Activated naive CD4-positive, alpha-beta T cell treated with anti-CD3 and anti-CD28 coated beads, Interleukin-2, amount 50 U/mL, for 72 hours (primary cell): ENCODE data around the gene PKDREJ. TPM values are rescaled to one million over a fixed set of nuclear protein-coding genes. Genes with fewer than 3 reads are reported as not detected.

ENCODE experiments used
- ATAC-seq, 2 donors: fragments of 150-1000 bp; cut with Tn5 transposase; 2 replicates each; pipeline ENCODE4 v1.10.0; 2021; ENCODE audit warnings: mild to moderate bottlenecking in 2 of 2, moderate library complexity in 2 of 2
- DNase-seq, 2 donors: peaks; one replicate each; pipeline ENCODE4 v3.0.0; 2021 to 2022; ENCODE audit warnings: low spot score in 2 of 2
- H3K27ac Mint-ChIP-seq, 2 donors: one replicate each; pipeline ENCODE4 v1.8.0; 2022; ENCODE audit warnings: mild to moderate bottlenecking in 2 of 2, mixed read lengths in 2 of 2
- H3K36me3 Mint-ChIP-seq, 2 donors: one replicate each; pipeline ENCODE4 v1.8.0; 2022; ENCODE audit warnings: mixed read lengths in 2 of 2
- H3K9me3 Mint-ChIP-seq, 2 donors: one replicate each; pipeline ENCODE4 v1.8.0; 2022; ENCODE audit warnings: mixed read lengths in 2 of 2
- total RNA-seq, 2 donors: library from RNA; stranded (reverse); gene quantifications; one replicate each; pipeline ENCODE4 v1.2.3, GENCODE V29; 2022

The PKDREJ gene
- total RNA-seq, 2 donors from 2014 or later: 0.04 TPM; not detected in 1

DNA sequence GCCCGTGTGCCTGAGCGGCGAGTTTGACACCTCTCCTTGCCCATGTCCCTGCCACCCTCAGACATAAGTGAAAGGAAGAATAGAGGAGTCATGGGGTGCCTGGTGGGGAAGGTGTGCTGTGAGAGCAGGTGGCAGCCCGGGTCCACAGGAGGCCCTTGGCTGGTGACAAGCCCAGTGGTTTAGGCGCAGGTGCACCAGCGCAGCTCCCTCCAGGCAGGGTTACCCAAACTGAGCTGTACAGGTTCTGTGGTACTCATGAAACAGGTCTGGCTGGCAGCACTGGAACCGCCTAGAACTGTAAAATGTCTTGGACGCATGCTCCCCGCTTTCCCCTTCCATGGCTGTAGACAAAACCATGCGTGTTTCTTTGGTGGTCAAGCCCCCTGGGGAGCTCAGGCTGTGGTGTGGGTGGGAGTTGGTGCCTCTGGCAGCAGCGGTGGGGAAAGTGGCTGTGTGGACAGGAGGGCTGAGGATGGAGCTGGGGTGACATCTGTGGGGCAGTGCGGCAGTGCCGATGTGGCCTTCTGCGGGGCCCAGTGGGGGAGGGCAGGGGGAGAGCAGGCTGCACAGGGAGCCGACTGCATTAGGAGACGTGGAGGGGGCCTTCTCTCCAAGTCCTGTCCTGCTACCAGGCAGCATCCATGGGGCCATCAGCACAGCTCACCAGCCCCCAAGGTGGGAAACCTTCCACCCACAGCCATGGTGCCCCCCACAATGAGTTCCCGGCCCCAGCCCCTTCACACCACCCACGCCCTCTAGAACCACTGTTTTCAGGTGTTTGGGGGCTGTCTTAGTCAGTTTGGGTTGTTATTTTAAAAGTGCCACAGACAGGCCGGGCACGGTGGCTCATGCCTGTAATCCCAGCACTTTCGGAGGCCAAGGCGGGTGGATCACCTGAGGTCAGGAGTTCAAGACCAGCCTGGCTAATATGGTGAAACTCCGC is 28.0 kb upstream of the PKDREJ start:
- DNase-seq (no peak), ATAC-seq (no peak)
- Mint-ChIP-seq H3K36me3 (peaks cover 9% of the 10 kb centered on the region in 2 donors), H3K27ac (no peak overlapping the region), H3K9me3 (no peaks in the 10 kb centered on the region)

DNA sequence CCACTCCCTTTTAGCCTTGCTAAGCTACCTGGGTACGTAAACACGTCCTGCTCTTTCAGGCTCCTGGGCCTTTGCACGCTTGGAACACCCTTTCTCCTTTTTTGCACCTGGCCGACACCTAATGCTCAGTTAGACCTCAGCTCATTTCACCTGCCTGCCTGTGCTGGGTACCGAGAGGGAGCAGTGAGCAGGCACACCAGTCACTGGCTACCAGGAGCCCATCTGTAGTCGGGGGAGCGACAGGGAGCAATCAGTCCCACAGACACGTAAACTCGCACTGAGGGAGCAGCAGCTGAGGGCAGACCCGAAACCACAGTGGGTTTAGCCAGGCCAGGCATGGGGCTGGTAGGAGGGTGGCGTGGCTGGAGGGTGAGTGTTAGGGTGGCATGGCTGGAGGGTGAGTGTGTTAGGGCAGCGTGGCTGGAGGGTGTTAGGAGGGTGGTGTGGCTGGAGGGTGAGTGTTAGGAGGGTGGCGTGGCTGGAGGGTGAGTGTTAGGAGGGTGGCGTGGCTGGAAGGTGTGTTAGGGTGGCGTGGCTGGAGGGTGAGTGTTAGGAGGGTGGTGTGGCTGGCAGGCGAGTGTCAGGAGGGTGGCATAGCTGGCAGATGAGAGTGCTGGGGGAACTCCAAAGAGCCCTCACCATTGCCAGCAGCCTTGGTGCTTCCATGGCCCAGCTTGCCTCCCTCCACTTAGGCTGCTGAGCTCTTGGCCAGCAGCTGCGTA is 27.1 kb upstream of the PKDREJ start:
- peaks cover 6 to 7% of the 10 kb centered on the region in 2 donors for H3K36me3 Mint-ChIP-seq
- H3K9me3 Mint-ChIP-seq: no peaks in the 10 kb centered on the region
- DNase-seq (no peak), ATAC-seq (no peak)
- H3K27ac Mint-ChIP-seq: peak overlapping the region in 1 of 2 donors; percentile 22

DNA sequence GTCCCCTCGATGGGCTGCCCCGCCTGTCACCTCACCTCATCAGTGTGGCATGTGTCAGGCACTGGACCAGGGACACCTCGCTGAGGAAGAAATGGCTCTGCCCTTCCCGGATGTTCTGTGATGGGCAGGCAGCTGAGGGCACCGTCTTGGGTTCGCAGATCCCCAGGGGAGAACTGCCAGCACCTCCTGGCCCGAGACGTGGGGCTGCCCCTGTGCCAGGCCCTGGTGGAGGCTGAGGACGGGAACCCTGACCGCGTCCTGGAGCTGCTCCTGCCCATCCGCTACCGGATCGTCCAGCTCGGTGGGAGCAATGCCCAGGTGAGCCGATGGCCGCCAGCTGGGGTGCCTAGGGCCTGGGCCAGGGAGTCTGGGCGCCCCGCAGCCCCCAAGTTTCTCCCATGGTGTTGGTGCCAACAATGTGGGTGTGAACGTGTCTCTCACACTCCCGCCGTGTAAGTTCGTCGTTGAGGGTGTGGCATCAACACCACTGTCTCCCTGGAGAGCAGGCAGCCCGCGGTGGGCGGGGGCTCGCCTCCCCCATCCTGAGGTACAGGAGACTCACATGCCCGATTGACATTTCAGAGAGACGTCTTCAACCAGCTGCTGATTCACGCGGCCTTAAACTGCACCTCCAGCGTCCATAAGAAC is 26.2 kb upstream of the PKDREJ start:
- no peak for ATAC-seq
- H3K9me3 Mint-ChIP-seq: no peaks in the 10 kb centered on the region

GRCh38 chr22:46288846-46289243 is 25.7 kb upstream of the PKDREJ start:
- ATAC-seq (no peak), DNase-seq (no peak)
- Mint-ChIP-seq H3K9me3 (no peaks in the 10 kb centered on the region), H3K27ac (peak overlapping the region in 1 of 2 donors; percentile 86), H3K36me3 (peaks cover 6 to 7% of the 10 kb centered on the region in 2 donors)

More for the DNA sequence above, 26.2 kb upstream of the PKDREJ start:
- Mint-ChIP-seq H3K27ac (no peak overlapping the region), H3K36me3 (peaks cover 6 to 7% of the 10 kb centered on the region in 2 donors)
- no peak for DNase-seq

DNA sequence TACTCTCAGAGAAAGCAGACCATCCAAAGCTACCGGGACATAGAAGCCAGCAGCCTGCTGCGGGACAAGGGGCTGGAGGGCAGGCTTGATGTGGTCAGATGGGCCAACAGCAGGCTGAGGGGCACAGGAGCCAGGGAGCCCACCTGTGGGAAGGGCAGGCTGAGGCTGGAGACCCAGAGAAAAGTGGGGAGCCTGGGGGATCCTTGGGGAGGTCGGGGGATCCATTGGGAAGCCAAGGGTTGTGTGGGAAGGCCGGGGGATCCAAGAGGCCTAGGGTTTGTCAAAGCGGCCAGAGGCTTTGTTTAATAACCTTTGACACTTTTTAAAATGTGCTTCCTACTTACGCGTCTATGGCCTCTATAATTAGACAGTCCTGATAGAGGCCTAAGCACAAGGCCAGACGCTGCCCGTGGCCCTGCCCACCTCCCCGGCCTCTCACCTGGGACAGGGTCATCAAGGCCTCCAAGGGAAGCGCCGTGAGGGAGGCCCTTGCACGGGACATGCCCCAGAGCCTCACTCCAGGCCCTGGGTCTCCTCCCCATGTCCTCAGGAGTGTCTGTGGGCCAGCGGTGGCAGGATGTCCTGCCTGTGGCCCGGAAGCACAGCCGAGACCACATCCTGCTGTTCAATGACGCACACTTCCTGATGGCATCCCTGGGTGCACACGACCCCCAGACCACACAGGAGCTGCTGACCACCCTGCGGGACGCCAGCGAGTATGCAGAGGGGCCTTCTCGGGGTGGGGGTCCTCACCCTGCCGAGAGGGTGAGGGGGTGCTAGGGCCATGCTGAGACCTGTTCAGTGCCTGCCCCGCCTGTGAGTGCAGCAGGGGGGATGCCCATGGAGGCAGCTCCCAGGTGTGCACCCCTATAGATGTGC is 25.0 kb upstream of the PKDREJ start:
- ATAC-seq: peak; percentile 28 to 79
- H3K9me3 Mint-ChIP-seq: no peaks in the 10 kb centered on the region
- peak overlapping the region; percentile 66 to 86 for H3K27ac Mint-ChIP-seq
- no peak for DNase-seq
- peaks cover 6 to 7% of the 10 kb centered on the region in 2 donors for H3K36me3 Mint-ChIP-seq

DNA sequence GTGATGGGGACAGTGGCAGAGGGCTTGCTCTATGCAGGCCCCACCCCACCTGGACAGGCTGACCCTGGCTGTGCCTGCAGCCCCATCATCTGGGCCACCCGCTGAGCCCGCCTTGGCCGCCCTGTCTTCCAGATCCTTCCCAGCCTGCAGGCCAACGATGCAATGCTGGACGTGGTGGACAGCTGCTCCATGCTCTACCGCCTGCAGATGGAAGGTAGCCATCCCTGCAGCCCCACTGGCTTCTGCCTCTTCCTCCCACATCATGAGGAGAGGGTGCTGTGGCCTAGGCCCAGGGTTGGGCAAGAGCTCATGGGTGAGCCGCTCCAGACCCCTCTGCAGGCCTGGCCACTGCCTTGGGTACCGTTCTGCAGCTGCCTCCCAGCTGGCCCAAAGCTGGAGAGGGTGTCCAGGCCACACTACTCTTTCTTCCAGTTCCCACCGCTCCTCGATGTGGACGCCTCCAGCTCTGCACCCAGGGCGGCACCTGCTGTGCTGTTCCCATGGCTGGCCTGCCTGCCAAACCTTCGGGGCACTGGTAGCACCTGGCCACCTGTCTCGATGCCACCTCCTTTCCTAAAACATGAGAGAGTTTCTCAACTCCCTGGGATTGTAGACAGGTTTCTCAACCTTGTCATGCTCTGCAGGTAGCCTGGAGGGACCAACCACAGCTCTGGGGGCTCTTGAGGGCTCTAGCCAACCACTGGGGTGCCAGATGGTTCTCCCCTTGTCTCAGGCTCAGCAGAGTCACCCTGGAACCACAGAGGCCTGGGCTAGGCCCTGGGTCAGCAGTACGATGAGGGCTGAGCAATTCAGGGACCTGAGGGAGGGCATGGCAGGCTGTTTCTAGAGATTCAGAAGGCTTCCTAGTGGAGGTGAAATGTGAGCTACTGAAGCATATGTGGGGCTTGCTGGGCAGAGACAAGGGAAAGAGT is 24.1 kb upstream of the PKDREJ start:
- H3K36me3 Mint-ChIP-seq: peaks cover under 1% of the 10 kb centered on the region in 2 donors
- H3K9me3 Mint-ChIP-seq: no peaks in the 10 kb centered on the region
- ATAC-seq (no peak), DNase-seq (no peak)
- H3K27ac Mint-ChIP-seq: peak overlapping the region; percentile 66 to 86

- Mint-ChIP-seq H3K9me3 (no peaks in the 10 kb centered on the region), H3K36me3 (no peaks in the 10 kb centered on the region), H3K27ac (no peak overlapping the region)
- DNase-seq: no peak
- ATAC-seq: no peak
Measured at GRCh38 chr22:46286006-46286405, 22.9 kb upstream of the PKDREJ start.

DNA sequence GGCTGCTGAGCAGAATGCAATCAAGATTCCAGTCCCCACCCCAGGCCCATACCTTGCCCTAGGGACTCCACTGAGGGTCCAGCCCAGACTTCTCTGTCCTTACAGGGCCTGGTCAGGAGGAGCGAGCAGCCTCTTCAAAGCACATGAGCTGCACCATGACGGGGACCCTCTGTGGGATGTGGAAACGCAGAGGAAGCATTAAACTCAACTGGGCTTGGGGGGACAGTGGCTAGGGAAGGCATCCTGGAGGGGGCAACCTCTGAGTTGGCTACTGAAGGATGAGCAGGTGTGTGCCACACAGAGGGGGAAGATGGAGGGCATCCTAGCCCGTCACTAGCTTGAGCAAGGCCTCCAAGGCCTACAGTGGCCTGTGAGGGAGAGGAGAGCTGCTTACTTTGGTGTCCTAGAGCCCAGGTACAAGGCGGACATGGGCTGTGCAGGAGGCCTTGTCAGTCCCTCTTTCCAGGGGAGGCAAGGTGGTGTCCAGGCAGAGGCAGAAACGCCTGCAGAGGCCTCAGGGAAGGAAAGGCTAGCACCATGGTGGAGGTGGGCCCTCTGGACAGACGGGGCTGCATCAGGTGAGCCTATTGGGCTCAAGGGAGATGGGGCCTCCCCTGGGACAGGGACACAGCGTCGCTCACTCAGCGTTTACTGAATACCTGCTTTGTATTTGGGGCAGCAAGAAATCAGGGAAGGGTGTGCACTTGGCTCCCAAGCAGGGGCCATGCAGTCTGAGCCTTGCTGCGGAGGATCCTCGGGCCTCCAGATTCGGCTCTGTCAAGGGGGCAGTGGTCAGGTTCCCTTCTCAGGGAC is 18.9 kb upstream of the PKDREJ start:
- ATAC-seq: no peak
- peaks cover 0 to 8% of the 10 kb centered on the region in 2 donors for H3K36me3 Mint-ChIP-seq
- H3K27ac Mint-ChIP-seq: no peak overlapping the region
- H3K9me3 Mint-ChIP-seq: no peaks in the 10 kb centered on the region
- DNase-seq: no peak

DNA sequence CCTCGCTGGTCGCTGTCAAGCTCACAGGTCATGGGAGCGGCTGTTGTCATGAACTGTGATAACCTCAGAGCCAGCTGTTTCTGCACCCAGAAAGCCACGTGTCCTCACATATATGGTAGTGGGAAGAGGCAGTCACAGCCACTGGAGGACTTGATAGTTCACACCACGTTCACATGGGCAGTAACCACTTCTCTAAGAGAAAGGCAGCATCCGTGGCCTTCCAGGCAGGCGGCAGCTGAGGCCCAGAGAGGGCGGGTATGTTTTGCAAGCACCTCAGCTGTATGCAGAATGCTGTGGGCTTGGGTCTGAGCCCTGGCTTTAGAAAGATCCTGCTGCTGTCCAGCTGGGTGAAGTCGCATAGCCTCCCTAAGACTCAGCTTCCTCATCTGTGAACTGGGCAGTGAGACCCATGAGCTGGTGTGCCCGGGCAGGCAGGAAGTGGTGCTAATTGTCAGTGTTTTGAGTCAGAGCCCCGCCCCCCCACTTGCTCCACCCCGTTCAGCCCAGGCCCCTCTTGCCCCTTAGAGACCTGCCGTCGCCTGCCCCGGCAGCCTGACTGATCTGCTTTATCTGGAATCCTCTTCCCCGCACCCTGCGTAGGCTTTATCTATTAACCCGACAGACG is 18.0 kb upstream of the PKDREJ start:
- no peak for DNase-seq
- ATAC-seq: no peak
- peak overlapping the region in 1 of 2 donors; percentile 47 for H3K27ac Mint-ChIP-seq
- peaks cover 0 to 8% of the 10 kb centered on the region in 2 donors for H3K36me3 Mint-ChIP-seq
- H3K9me3 Mint-ChIP-seq: no peaks in the 10 kb centered on the region

- peak overlapping the region in 1 of 2 donors; percentile 47 for H3K27ac Mint-ChIP-seq
- no peak for ATAC-seq
Measured at GRCh38 chr22:46280063-46280817, 17.1 kb upstream of the PKDREJ start.

GRCh38 chr22:46278656-46279645 is 15.8 kb upstream of the PKDREJ start:
- ATAC-seq (no peak), DNase-seq (no peak)
- peaks cover 9 to 16% of the 10 kb centered on the region in 2 donors for H3K36me3 Mint-ChIP-seq
- no peak overlapping the region for H3K27ac Mint-ChIP-seq
- peaks cover 0 to 4% of the 10 kb centered on the region in 2 donors for H3K9me3 Mint-ChIP-seq

More at GRCh38 chr22:46280063-46280817, 17.1 kb upstream of the PKDREJ start:
- H3K9me3 Mint-ChIP-seq: peaks cover 0 to 3% of the 10 kb centered on the region in 2 donors
- peaks cover 7 to 14% of the 10 kb centered on the region in 2 donors for H3K36me3 Mint-ChIP-seq
- DNase-seq: no peak

DNA sequence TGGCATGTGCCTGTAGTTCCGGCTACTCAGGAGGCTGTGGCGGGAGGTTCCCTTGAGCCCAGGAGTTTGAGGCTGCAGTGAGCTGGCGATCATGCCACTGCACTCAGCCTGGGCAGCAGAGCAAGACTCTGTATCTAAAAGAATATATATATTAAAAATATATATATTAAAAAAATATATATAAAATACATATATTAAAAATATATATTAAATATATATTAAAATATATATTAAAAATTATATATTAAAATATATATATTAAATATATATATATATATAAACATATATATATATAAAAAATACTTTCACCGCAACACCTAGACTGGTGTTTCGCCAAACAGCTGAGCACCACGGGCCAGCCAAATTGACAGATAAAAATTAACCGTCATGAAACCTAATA is 13.4 kb upstream of the PKDREJ start:
- DNase-seq (no peak), ATAC-seq (no peak)
- H3K9me3 Mint-ChIP-seq: peaks cover 0 to 4% of the 10 kb centered on the region in 2 donors
- peaks cover 9 to 16% of the 10 kb centered on the region in 2 donors for H3K36me3 Mint-ChIP-seq
- H3K27ac Mint-ChIP-seq: no peak overlapping the region
